HPDE6-E6E7 (cell line): Measurements from ENCODE around the gene OLFML3.

ENCODE experiments used
- DNase-seq: peaks from one replicate; pipeline ENCODE4 v3.0.0; 2011; ENCODE audit warnings: missing footprints; ENCODE audit errors: extremely low spot score

OLFML3 gene

GRCh38 chr1:113949007-113949406 is 30.3 kb upstream of the OLFML3 start:
- DNase-seq: no peak

DNA sequence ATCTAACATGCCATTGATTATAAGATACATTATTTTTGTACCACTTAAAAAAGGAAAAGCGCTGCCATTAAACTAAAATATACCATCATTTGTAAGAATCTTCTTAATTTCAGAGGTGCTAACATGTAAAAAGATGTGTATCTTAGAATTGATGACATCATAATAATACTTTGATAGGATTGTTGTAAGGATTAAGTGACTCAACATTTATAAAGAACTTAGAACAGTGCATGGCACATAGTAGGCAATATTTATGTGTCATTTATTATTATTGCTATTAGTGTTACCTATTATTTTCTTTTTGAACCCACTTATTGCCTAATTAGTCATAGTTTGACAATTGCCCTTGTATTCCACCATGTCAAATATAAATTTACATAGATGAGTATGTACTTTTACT is 28.4 kb upstream of the OLFML3 start:
- no peak for DNase-seq

DNA sequence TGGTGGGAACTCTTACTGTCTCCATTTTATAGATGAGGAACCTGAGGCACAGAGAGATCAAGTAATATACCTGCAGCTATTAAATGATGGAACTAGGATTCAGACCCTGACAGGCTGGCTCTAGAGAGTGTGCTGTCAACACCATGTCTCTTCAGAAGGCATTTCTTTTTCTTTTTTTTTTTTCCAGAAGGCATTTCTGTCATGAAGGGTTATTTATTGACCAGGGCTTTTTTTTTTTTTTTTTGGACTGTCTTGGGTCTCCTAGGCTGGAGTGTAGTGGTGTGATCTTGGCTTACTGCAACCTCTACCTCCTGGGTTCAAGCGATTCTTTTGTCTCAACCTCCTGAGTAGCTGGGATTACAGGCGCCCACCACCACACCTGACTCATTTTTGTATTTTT is 27.6 kb upstream of the OLFML3 start:
- DNase-seq: no peak

DNA sequence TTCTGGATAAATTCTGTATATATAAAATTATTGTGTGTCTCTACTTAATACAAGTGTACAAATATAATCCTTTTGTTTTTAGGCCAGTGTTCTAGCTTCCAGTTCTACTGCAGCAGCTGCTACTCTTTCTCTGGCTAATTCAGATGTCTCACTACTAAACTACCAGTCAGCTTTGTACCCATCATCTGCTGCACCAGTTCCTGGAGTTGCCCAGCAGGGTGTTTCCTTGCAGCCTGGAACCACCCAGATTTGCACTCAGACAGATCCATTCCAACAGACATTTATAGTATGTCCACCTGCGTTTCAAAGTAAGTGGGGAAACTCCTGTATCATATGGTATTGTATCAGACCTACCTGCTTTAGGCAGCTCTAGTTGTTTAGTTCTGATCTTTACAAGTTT is 21.3 kb upstream of the OLFML3 start:
- DNase-seq: no peak

GRCh38 chr1:113958691-113959090 is 20.6 kb upstream of the OLFML3 start:
- no peak for DNase-seq

DNA sequence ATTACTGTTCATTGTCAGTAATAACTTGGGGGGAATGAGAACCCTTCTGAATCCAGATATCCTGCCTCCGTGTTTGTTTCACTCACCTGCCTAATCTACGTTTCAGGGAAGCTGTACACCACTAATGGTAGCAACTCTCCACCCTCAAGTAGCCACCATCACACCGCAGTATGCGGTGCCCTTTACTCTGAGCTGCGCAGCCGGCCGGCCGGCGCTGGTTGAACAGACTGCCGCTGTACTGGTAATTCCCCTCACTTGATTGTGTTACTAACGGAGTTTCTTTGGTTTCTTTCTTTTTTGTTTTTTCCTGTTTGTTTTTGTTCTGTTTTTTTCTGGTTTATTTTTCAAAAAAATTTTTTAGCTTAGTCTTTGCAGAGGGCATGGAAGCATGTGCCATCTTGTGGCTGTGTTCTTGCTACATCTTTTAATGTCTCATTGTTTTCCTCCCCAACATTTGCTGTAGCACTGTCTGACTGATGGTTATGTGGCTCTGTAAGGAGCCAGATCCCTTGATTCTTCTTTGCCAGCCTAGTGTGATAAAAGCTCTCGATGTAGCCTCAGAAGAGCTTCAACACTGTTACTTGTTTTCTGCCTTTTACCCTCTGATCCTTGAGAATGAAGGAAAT is 15.9 kb upstream of the OLFML3 start:
- DNase-seq: no peak

GRCh38 chr1:113965703-113966412 is 13.4 kb upstream of the OLFML3 start:
- no peak for DNase-seq

DNA sequence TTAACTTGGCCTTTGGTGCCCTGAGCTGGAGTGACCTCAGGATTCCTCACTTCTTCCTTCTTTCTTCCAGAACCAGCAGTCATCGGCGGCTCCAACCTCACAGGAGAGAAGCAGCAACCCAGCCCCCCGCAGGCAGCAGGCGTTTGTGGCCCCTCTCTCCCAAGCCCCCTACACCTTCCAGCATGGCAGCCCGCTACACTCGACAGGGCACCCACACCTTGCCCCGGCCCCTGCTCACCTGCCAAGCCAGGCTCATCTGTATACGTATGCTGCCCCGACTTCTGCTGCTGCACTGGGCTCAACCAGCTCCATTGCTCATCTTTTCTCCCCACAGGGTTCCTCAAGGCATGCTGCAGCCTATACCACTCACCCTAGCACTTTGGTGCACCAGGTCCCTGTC is 6.3 kb upstream of the OLFML3 start:
- no peak for DNase-seq

DNA sequence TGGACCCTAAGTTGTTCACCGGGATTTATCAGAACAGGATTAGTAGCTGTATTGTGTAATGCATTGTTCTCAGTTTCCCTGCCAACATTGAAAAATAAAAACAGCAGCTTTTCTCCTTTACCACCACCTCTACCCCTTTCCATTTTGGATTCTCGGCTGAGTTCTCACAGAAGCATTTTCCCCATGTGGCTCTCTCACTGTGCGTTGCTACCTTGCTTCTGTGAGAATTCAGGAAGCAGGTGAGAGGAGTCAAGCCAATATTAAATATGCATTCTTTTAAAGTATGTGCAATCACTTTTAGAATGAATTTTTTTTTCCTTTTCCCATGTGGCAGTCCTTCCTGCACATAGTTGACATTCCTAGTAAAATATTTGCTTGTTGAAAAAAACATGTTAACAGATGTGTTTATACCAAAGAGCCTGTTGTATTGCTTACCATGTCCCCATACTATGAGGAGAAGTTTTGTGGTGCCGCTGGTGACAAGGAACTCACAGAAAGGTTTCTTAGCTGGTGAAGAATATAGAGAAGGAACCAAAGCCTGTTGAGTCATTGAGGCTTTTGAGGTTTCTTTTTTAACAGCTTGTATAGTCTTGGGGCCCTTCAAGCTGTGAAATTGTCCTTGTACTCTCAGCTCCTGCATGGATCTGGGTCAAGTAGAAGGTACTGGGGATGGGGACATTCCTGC is 3.9 kb upstream of the OLFML3 start:
- DNase-seq: no peak

DNA sequence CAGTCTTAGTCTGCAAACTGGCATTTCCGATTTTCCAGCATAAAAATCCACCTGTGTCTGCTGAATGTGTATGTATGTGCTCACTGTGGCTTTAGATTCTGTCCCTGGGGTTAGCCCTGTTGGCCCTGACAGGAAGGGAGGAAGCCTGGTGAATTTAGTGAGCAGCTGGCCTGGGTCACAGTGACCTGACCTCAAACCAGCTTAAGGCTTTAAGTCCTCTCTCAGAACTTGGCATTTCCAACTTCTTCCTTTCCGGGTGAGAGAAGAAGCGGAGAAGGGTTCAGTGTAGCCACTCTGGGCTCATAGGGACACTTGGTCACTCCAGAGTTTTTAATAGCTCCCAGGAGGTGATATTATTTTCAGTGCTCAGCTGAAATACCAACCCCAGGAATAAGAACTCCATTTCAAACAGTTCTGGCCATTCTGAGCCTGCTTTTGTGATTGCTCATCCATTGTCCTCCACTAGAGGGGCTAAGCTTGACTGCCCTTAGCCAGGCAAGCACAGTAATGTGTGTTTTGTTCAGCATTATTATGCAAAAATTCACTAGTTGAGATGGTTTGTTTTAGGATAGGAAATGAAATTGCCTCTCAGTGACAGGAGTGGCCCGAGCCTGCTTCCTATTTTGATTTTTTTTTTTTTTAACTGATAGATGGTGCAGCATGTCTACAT is 2.5 kb upstream of the OLFML3 start:
- no peak for DNase-seq

DNA sequence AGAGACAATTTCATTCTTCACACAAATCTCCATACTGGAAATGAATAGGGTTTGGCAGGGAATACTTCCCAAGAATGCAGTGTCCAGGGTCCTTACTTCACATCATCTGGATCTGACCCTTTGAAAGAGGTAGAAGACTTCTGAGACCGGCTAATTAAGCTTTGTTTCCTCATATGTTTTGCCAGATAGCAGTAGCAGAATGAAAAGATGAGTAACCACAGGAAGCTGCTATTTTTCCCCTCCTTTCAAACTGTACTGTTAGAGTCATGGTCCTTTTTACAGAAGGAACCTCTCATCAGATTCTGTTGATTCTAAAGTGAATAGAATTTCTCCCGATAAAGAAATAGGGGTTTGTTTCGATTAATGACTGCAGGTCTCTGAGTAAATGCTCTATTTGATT is 1.4 kb upstream of the OLFML3 start:
- DNase-seq: no peak

DNA sequence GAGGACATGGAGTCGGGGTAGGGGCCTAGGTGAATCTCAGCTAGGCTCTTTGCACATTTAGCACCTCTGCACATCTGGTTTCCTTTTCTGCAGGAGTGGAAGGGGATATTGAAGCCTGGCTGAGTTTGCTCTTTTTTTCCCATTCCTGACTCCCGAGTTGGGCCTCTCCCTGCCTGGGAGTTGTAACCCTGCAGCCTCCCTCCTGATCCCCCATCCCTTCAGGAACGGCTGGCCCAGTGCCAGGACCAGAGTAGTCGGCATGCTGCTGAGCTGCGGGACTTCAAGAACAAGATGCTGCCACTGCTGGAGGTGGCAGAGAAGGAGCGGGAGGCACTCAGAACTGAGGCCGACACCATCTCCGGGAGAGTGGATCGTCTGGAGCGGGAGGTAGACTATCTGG is 836 bp downstream of the OLFML3 start:
- DNase-seq: no peak

DNA sequence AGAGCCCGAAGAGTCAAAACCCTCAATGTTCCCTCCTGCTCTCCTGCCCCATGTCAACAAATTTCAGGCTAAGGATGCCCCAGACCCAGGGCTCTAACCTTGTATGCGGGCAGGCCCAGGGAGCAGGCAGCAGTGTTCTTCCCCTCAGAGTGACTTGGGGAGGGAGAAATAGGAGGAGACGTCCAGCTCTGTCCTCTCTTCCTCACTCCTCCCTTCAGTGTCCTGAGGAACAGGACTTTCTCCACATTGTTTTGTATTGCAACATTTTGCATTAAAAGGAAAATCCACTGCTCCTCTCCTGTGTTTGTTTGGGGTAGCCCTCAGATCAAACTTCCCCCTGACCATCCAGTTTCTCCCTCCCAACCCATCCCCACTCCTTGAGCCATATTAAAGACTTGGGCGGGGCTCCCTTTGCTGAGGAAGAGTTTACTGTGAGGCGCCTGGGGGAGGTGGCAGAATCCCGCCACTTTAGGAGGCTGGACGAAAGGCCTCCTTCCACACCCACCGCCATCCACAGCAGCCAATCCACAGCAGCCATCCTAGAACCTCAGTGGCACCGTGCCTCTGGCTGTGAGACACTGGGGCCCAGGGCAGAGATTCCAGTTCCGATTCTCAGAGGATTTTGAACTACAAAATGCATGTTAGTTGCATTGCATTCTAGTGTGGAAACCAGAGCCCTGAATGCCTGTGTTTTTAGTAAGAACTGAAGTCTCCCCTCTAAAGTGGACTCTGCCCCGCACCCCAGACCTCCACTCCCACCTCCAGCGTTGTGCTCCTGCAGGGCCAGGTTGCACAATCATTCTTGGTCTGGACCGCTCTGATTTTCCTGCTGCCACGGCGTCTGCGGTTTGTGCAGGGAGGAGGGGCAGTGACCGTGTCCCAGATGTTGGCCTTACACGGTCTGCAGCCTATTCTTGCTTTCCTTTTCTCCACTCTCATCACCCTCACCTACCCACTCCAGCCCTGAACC is 3.0 kb downstream of the OLFML3 start:
- no peak for DNase-seq

- no peak for DNase-seq
Measured at GRCh38 chr1:113982949-113983348, 3.7 kb downstream of the OLFML3 start.

- DNase-seq: no peak
Measured at GRCh38 chr1:113983391-113983790, 4.1 kb downstream of the OLFML3 start.

- DNase-seq: no peak
Measured at GRCh38 chr1:113983826-113984225, 4.6 kb downstream of the OLFML3 start.

DNA sequence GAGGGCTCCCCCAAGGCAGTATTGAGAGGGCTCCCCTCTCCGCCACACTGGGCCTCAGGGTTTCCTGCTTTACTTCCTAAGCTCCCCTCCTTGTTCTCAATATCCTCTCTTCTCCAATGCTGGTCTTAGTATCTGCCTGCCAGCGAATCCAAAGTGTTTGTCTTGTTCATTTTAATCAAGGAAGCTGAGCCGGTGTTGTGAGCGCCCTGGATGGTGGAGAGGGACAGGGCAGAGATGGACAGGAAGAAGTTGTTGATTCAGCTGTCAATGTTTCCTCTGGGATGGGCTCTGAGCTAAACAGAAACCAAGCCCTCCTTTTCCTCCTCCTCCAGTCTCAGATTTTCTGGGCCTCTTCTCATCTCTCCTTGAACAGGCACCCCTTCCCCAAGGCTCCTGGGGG is 5.4 kb downstream of the OLFML3 start:
- DNase-seq: no peak

DNA sequence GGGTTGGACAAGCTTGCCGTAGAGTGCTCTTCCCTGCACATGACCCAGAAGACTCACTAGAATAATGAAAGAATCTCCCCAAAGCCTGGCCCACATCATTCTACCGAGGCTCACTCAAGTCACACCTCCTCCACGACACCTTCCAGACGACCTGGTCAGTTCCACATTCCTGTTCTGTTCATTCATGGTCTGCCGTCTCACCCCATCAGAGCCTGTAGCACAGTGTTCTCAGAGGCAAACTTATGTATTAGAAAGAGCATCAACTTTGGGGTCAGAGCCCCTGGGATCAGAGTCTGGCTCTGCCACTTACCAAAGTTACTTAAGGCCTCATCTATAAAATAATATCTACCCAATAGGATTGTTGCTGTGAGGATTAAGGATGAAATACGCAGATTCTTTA is 7.5 kb downstream of the OLFML3 start:
- no peak for DNase-seq

DNA sequence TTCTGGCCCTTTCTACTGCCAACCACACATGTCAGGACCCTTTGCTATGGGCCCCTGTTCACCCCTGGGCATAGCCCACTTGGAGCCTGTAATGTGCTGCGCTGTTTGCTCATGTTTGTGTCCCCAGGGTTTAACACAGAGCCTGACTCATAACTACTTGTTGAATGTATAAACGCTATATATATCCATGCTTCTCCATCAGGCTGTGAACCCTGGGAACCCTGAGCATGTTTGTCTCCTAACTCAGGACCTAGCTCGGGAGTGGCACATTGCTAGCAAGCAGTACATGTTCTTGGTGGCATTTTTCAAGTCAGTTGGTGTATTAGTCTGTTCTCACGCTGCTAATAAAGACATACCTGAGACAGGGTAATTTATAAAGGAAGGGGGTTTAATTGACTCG is 8.0 kb downstream of the OLFML3 start:
- DNase-seq: no peak

- DNase-seq: no peak
Measured at GRCh38 chr1:113990530-113990929, 11.3 kb downstream of the OLFML3 start.

DNA sequence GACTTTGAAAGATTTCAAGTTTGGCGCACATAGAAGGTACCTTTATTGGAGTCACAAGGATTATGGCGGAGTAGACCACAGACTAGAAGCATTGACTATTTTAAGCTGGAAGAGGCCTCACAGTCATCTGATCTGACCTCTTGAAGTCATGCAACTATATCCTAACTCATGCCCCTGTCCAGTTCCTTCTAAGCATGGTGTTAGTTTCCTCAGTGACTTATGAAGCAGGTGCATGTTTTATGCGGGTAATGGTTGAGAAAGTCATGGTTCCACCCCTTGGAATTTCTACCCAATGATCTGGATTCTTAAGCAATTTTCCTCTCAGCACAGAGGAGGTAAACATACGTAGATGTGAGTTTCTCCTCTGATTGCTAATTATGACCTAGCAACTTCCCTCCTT is 11.7 kb downstream of the OLFML3 start:
- no peak for DNase-seq
